Transverse colon (tissue), 4 donors: ENCODE measurements around the gene ZNF883. TPM values are rescaled to one million over a fixed set of nuclear protein-coding genes. Genes with fewer than 3 reads are reported as not detected.

Experiments
- DNase-seq: peaks from one replicate; pipeline ENCODE4 v3.0.0-alpha.2; 2019
- H3K27ac ChIP-seq, 4 donors: fragments of 200-600 bp; sonication (generic); 2 replicates each; pipeline ENCODE4 v1.5.1; 2016 to 2018; ENCODE audit warnings: inconsistent platforms in 4 of 4
- H3K27me3 ChIP-seq: fragments of 200-600 bp; sonication (generic); 2 replicates; pipeline ENCODE4 v1.5.1; 2017; ENCODE audit warnings: inconsistent platforms
- H3K36me3 ChIP-seq, 4 donors: fragments of 200-600 bp; sonication (generic); 2 replicates each; pipeline ENCODE4 v1.5.1; 2017 to 2019; ENCODE audit warnings: inconsistent platforms in 4 of 4
- H3K4me1 ChIP-seq, 4 donors: fragments of 200-600 bp; sonication (generic); 2 replicates each; pipeline ENCODE4 v1.5.1; 2017 to 2020; ENCODE audit warnings: inconsistent platforms in 4 of 4
- H3K4me3 ChIP-seq, 4 donors: fragments of 200-600 bp; sonication (generic); 1 replicate in 1 of 4; 2 replicates in 3 of 4; pipeline versions ENCODE4 v1.5.1 to v1.6.1; 2017 to 2019; ENCODE audit warnings: inconsistent platforms in 4 of 4
- H3K9me3 ChIP-seq, 2 donors: fragments of 200-600 bp; sonication (generic); 2 replicates each; pipeline ENCODE4 v1.5.1; 2017 to 2019; ENCODE audit warnings: inconsistent platforms in 2 of 2
- CTCF ChIP-seq, 5 experiments: fragments of 200-600 bp in 3 of 5; fragments of 450-650 bp in 2 of 5; sonication (generic) in 3 of 5; IDR thresholded peaks; 1 replicate in 2 of 5; 2 replicates in 3 of 5; pipeline ENCODE4 v1.5.1; 2016 to 2017; ENCODE audit warnings: antibody characterized with exemption in 5 of 5, inconsistent platforms in 3 of 5, mild to moderate bottlenecking in 2 of 5, moderate library complexity in 1 of 5
- EP300 ChIP-seq: sonication (generic); formaldehyde crosslinking; IDR thresholded peaks from one replicate; pipeline ENCODE4 v1.6.1; 2017; ENCODE audit warnings: antibody characterized with exemption, low read depth
- POLR2A ChIP-seq: fragments of 450-650 bp; IDR thresholded peaks from one replicate; pipeline ENCODE4 v1.6.1; 2016; ENCODE audit warnings: antibody characterized with exemption, mild to moderate bottlenecking, moderate library complexity
- POLR2AphosphoS5 ChIP-seq, 3 donors: sonication (generic); formaldehyde crosslinking; IDR thresholded peaks; one replicate each; pipeline ENCODE4 v1.6.1; 2016; ENCODE audit warnings: antibody characterized with exemption in 3 of 3
- WGBS, 2 donors: methylation state at CpG; one replicate each; pipeline ENCODE4 v1.1.5; 2018; ENCODE audit warnings: low coverage in 1 of 2; 5-methylcytosine and 5-hydroxymethylcytosine counted together
- in situ Hi-C, 4 donors: fragments of 200-750 bp; cut with MboI; loops; one replicate each; pipeline versions ENCODE4 v1.15.0 to v1.15.1; 2017; ENCODE audit warnings: low sequenced_read_pairs in 3 of 4, low pct_ligation_motif_present in 1 of 4, low pct_unique_long_range_greater_than_20kb in 1 of 4
- intact Hi-C: fragments of 100-400 bp; cut with DNase I; formaldehyde crosslinking; loops from one replicate; pipeline ENCODE4 v1.15.1; 2023; ENCODE audit warnings: low total_unique reads
- total RNA-seq, 4 donors: library from RNA; depleted of rRNA; stranded (reverse); fragments of >200 nt; gene quantifications; one replicate each; pipeline ENCODE4 v1.1.0, GENCODE V29; 2016

Gene ZNF883
- total RNA-seq, 4 donors from 2014 or later, result 0.27 to 3.0 (median 0.64) TPM; not detected in 1

- intact Hi-C loops (no loop called here), in situ Hi-C loops (loop anchor here in 2 of 4 donors (25.0 kb wide), 2 partner anchors 194 to 219 kb away; no protein-coding TSS in a partner anchor)
- Histone ChIP-seq H3K27ac (peak overlapping the region; percentile 4 to 66 (median 42)), H3K27me3 (no peaks in the 10 kb centered on the region), H3K9me3 (no peaks in the 10 kb centered on the region), H3K36me3 (no peaks in the 10 kb centered on the region), H3K4me3 (no peak overlapping the region), H3K4me1 (peaks cover 0 to 17% (median 8%) of the 10 kb centered on the region in 4 donors)
- TF ChIP-seq POLR2AphosphoS5 (IDR thresholded peaks at IDR 0.05) (no peak), CTCF (IDR thresholded peaks at IDR 0.05) (no peak), POLR2A (no peak), EP300 (no peak)
- 20 to 50% methylated on average over 1 of the region's 1 CpG for WGBS, 2 donors
- no peak for DNase-seq
Measured at GRCh38 chr9:112917987-112918362, 94.0 kb downstream of the ZNF883 start.

GRCh38 chr9:112917047-112917986, 94.7 kb downstream of the ZNF883 start:
- in situ Hi-C loops (loop anchor here in 2 of 4 donors (25.0 kb wide), 2 partner anchors 195 to 220 kb away; no protein-coding TSS in a partner anchor), intact Hi-C loops (no loop called here)
- Histone ChIP-seq H3K4me1 (peaks cover 0 to 17% (median 8%) of the 10 kb centered on the region in 4 donors), H3K9me3 (no peaks in the 10 kb centered on the region), H3K27ac (peak overlapping the region; percentile 4 to 66 (median 42)), H3K36me3 (no peaks in the 10 kb centered on the region), H3K27me3 (no peaks in the 10 kb centered on the region), H3K4me3 (no peak overlapping the region)
- no peak for DNase-seq
- no peak for TF ChIP-seq EP300
- peak in 1 of 3 donors; percentile 50 for TF ChIP-seq POLR2AphosphoS5 (IDR thresholded peaks at IDR 0.05)
- 45 to 63% methylated on average over 1 of the region's 1 CpG for WGBS, 2 donors

GRCh38 chr9:112914524-112914923, 97.5 kb downstream of the ZNF883 start:
- no peaks in the 10 kb centered on the region for H3K36me3 ChIP-seq
- in situ Hi-C loops, result loop anchor here in 2 of 4 donors (25.0 kb wide), 2 partner anchors 198 to 223 kb away; no protein-coding TSS in a partner anchor
- peaks cover 0 to 17% (median 8%) of the 10 kb centered on the region in 4 donors for H3K4me1 ChIP-seq
- no peak overlapping the region for H3K27ac ChIP-seq
- no peaks in the 10 kb centered on the region for H3K27me3 ChIP-seq
- no peaks in the 10 kb centered on the region for H3K9me3 ChIP-seq
- intact Hi-C loops, result no loop called here
- 80 to 86% methylated on average over 2 of the region's 2 CpGs for WGBS, 2 donors
- no peak overlapping the region for H3K4me3 ChIP-seq
- no peak for TF ChIP-seq EP300
- TF ChIP-seq POLR2A, result no peak
- TF ChIP-seq CTCF (IDR thresholded peaks at IDR 0.05), result no peak
- no peak for TF ChIP-seq POLR2AphosphoS5 (IDR thresholded peaks at IDR 0.05)
- DNase-seq, result no peak

DNA sequence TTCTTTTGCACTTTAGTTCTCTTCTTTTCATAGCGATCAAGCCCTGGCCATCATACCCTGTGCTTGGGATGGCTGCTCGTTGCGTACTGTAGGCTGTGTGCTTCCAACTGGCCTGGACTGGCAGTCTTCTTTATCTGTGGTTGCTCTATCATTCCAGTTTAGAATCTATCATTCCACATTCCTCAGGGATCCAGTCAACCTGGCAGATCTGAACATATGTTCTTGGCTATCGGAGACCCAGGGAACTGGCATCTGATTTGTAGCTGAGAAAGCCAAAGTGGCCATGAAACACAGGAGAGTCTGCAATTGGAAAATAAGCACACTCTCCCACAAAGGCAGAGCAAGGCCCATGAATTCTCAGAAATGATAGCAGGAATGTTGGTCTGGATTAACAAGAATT, 98.7 kb downstream of the ZNF883 start:
- 90% methylated on average over 4 of the region's 4 CpGs; no CpG with 5 or more reads in 1 of the 2 donors for WGBS, 2 donors
- no peak for DNase-seq
- intact Hi-C loops, result no loop called here
- in situ Hi-C loops, result loop anchor here in 2 of 4 donors (25.0 kb wide), 2 partner anchors 199 to 224 kb away; no protein-coding TSS in a partner anchor
- Histone ChIP-seq H3K27me3 (no peaks in the 10 kb centered on the region), H3K36me3 (no peaks in the 10 kb centered on the region), H3K27ac (no peak overlapping the region), H3K9me3 (no peaks in the 10 kb centered on the region), H3K4me1 (peaks cover 0 to 14% (median 7%) of the 10 kb centered on the region in 4 donors), H3K4me3 (no peak overlapping the region)
- no peak for TF ChIP-seq CTCF (IDR thresholded peaks at IDR 0.05)
- no peak for TF ChIP-seq POLR2A
- no peak for TF ChIP-seq EP300
- no peak for TF ChIP-seq POLR2AphosphoS5 (IDR thresholded peaks at IDR 0.05)
